Measurements from ENCODE around the gene SYTL3. TPM values are rescaled to one million over a fixed set of nuclear protein-coding genes. Genes with fewer than 3 reads are reported as not detected.

Gene SYTL3
- total and polyA plus RNA-seq, 2 donors (not counting 1 experiment from before 2014, with no cell fraction given): 1.1 to 5.4 TPM

DNA sequence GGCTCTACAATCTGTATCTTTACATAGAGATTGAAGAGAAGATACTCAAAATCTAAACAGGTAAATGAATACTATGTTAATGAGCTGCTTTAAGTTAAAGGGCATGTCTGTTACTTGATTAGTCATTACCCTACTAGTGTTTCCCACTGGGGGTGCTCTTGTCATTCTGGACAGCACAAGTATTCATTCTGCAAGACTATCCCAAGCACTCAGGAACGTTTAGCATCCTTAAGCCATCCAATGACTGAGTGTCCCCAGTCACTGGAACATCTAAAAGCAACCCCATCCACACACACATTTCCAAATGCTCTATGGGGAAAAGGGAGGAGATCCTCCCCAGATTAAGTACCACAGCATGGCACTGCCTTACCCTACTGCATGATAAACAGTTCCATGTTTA, 143.6 kb downstream of the SYTL3 start:
- Histone ChIP-seq H3K4me1 (ENCODE audit: control insufficient read depth in 2 of 2, insufficient read depth in 2 of 2, low read length in 2 of 2) (peaks cover 91 to 92% of the 10 kb centered on the region in 2 donors), H3K4me2 (replicated peaks; ENCODE audit: low read depth, low read length, poor library complexity, severe bottlenecking) (peak overlapping the region; percentile 35), H3K27me3 (replicated peaks in 1 of 4; ENCODE audit: control extremely low read depth in 1 of 4, control insufficient read depth in 3 of 4, insufficient read depth in 4 of 4, low read length in 3 of 4) (no peaks in the 10 kb centered on the region), H4K20me1 (ENCODE audit: control insufficient read depth, insufficient read depth, low read length, poor library complexity, severe bottlenecking) (peaks cover 97% of the 10 kb centered on the region), H3K9ac (ENCODE audit: low read length) (no peak overlapping the region), H3K4me3 (ENCODE audit: control extremely low read depth in 1 of 5, extremely low read depth in 1 of 5, insufficient read depth in 1 of 5, low read depth in 2 of 5, low read length in 4 of 5) (no peak overlapping the region), H3K79me2 (ENCODE audit: control insufficient read depth, insufficient read depth, low read length) (peaks cover 99% of the 10 kb centered on the region), H3K27ac (ENCODE audit: low read length in 2 of 2) (peak overlapping the region; percentile 40 to 54), H3K9me3 (ENCODE audit: control extremely low read depth in 1 of 3, control insufficient read depth in 2 of 3, insufficient read depth in 1 of 3, low read length in 2 of 3) (peaks cover 0 to 2% (median 0%) of the 10 kb centered on the region in 3 donors), H3K36me3 (replicated peaks in 1 of 2; ENCODE audit: control extremely low read depth in 1 of 2, control insufficient read depth in 1 of 2, extremely low read depth in 1 of 2, insufficient read depth in 2 of 2, low read length in 1 of 2) (peaks cover 4 to 59% of the 10 kb centered on the region in 2 experiments), H2AFZ (ENCODE audit: insufficient read depth, low read depth, low read length, poor library complexity, severe bottlenecking) (no peak overlapping the region)
- no CpG with 5 or more reads among the region's 1 CpG for WGBS (ENCODE audit: insufficient coverage)
- no peaks in the 10 kb centered on the region for H3K27me3 Mint-ChIP-seq
- intact Hi-C loops (cut with micrococcal nuclease): loop anchor here (1.0 to 2.0 kb wide), 3 partner anchors 15 to 179 kb away; no protein-coding TSS in a partner anchor
- CTCF ChIA-PET: interaction anchor here (0.6 to 8.1 kb wide), 20 partner anchors 8 to 342 kb away, joined by 3 to 79 read pairs (median 4); no protein-coding TSS in a partner anchor
- peak overlapping the region; percentile 54 for H3K4me3 Mint-ChIP-seq
- POLR2A ChIA-PET: interaction anchor here (0.9 to 1.2 kb wide), 3 partner anchors 24 to 76 kb away, joined by 3 to 4 read pairs (median 3); no protein-coding TSS in a partner anchor
- no peak for TF ChIP-seq EZH2 (IDR thresholded peaks at IDR 0.05; ENCODE audit: borderline replicate concordance, insufficient read depth, low read depth, low read length, poor library complexity, severe bottlenecking)
- TF ChIP-seq, protein P1, sequence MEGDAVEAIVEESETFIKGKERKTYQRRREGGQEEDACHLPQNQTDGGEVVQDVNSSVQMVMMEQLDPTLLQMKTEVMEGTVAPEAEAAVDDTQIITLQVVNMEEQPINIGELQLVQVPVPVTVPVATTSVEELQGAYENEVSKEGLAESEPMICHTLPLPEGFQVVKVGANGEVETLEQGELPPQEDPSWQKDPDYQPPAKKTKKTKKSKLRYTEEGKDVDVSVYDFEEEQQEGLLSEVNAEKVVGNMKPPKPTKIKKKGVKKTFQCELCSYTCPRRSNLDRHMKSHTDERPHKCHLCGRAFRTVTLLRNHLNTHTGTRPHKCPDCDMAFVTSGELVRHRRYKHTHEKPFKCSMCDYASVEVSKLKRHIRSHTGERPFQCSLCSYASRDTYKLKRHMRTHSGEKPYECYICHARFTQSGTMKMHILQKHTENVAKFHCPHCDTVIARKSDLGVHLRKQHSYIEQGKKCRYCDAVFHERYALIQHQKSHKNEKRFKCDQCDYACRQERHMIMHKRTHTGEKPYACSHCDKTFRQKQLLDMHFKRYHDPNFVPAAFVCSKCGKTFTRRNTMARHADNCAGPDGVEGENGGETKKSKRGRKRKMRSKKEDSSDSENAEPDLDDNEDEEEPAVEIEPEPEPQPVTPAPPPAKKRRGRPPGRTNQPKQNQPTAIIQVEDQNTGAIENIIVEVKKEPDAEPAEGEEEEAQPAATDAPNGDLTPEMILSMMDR (IDR thresholded peaks at IDR 0.05): peak; percentile 68
- ATAC-seq (ENCODE audit: low read depth): peak; percentile 35
- peak; percentile 68 for DNase-seq
- no peaks in the 10 kb centered on the region for H3K9me3 Mint-ChIP-seq (ENCODE audit: insufficient read depth)
- peak overlapping the region; percentile 61 for H3K27ac Mint-ChIP-seq
- H3K4me1 Mint-ChIP-seq: peaks cover 91% of the 10 kb centered on the region

DNA sequence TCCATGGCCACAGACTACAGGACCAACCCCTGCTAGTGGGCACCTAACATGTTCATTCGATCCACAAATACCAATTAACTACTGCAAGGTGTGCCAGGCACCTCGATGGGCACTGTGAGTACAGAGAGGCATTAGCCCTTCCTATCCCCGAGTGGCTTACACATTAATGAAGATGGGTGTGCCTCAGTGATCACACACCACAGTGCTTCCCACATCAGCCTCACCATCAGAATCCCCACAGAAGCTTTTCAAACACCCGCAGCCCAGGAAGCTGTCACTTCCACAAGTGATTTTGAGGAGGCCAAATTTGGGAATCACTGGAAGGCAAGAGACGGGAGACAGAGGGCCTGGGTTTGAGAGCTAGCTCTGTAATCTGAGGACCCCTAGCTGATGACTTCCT, 145.7 kb downstream of the SYTL3 start:
- Histone ChIP-seq H3K79me2 (ENCODE audit: control insufficient read depth, insufficient read depth, low read length) (peaks cover 100% of the 10 kb centered on the region), H3K27me3 (replicated peaks in 1 of 4; ENCODE audit: control extremely low read depth in 1 of 4, control insufficient read depth in 3 of 4, insufficient read depth in 4 of 4, low read length in 3 of 4) (no peaks in the 10 kb centered on the region), H3K36me3 (replicated peaks in 1 of 2; ENCODE audit: control extremely low read depth in 1 of 2, control insufficient read depth in 1 of 2, extremely low read depth in 1 of 2, insufficient read depth in 2 of 2, low read length in 1 of 2) (peaks cover 5 to 51% of the 10 kb centered on the region in 2 experiments), H3K4me2 (replicated peaks; ENCODE audit: low read depth, low read length, poor library complexity, severe bottlenecking) (peak overlapping the region; percentile 50), H3K4me3 (ENCODE audit: control extremely low read depth in 1 of 5, extremely low read depth in 1 of 5, insufficient read depth in 1 of 5, low read depth in 2 of 5, low read length in 4 of 5) (no peak overlapping the region), H3K9ac (ENCODE audit: low read length) (peak overlapping the region; percentile 12), H3K4me1 (ENCODE audit: control insufficient read depth in 2 of 2, insufficient read depth in 2 of 2, low read length in 2 of 2) (peaks cover 92 to 94% of the 10 kb centered on the region in 2 donors), H3K27ac (ENCODE audit: low read length in 2 of 2) (peak overlapping the region; percentile 45 to 53), H4K20me1 (ENCODE audit: control insufficient read depth, insufficient read depth, low read length, poor library complexity, severe bottlenecking) (peaks cover 96% of the 10 kb centered on the region), H2AFZ (ENCODE audit: insufficient read depth, low read depth, low read length, poor library complexity, severe bottlenecking) (no peak overlapping the region), H3K9me3 (ENCODE audit: control extremely low read depth in 1 of 3, control insufficient read depth in 2 of 3, insufficient read depth in 1 of 3, low read length in 2 of 3) (peaks cover 0 to 5% (median 0%) of the 10 kb centered on the region in 3 donors)
- WGBS (ENCODE audit: insufficient coverage): 100% methylated on average over 1 of the region's 5 CpGs
- ChIA-PET CTCF (interaction anchor here (0.8 to 8.1 kb wide), 6 partner anchors 13 to 177 kb away, joined by 3 to 79 read pairs (median 4); no protein-coding TSS in a partner anchor), POLR2A (interaction anchor here (1.6 kb wide), 1 partner anchor 74 kb away, joined by 6 read pairs; no protein-coding TSS in a partner anchor)
- ATAC-seq (ENCODE audit: low read depth) (no peak), DNase-seq (no peak)
- intact Hi-C loops (cut with micrococcal nuclease): loop anchor here (5.0 kb wide), 2 partner anchors 33 to 78 kb away; no protein-coding TSS in a partner anchor
- Mint-ChIP-seq H3K27me3 (no peaks in the 10 kb centered on the region), H3K4me1 (peaks cover 92% of the 10 kb centered on the region), H3K27ac (peak overlapping the region; percentile 47), H3K9me3 (ENCODE audit: insufficient read depth) (no peaks in the 10 kb centered on the region), H3K4me3 (peak overlapping the region; percentile 67)
- TF ChIP-seq, protein P1 (IDR thresholded peaks at IDR 0.05): no peak
- no peak for TF ChIP-seq EZH2 (IDR thresholded peaks at IDR 0.05; ENCODE audit: borderline replicate concordance, insufficient read depth, low read depth, low read length, poor library complexity, severe bottlenecking)

Data from B cell (primary cell).